ENCODE data around the gene ZNF385B.

DNA sequence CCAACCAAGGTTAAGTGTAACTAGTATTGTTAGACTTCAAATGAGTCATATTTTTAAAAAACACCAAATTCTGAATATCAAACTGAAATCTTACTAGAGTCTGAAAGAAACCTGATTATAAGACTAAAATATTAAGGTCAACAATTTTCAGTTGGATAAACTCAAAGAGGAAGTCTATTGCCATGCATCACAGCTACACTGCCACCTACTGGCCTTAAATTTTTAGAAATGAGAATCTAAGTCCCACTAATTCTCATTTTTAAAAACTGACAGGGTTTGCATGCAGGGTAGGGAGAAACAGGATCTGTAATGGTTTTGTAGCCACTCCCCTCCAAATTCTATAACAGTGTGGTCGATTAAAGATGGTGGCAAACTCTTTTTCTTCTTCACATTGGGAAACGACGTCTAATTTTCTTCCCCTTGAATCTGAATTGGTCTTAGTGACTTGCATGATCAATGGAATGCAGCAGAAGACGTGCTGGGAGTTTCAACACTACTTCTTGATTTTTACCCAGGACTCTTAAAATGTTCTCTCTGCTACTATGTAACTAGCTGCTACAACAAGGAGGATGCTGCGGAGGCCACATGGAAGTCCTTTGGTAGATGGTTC, 420.7 kb downstream of the ZNF385B start:
- TF ChIP-seq, protein P1, sequence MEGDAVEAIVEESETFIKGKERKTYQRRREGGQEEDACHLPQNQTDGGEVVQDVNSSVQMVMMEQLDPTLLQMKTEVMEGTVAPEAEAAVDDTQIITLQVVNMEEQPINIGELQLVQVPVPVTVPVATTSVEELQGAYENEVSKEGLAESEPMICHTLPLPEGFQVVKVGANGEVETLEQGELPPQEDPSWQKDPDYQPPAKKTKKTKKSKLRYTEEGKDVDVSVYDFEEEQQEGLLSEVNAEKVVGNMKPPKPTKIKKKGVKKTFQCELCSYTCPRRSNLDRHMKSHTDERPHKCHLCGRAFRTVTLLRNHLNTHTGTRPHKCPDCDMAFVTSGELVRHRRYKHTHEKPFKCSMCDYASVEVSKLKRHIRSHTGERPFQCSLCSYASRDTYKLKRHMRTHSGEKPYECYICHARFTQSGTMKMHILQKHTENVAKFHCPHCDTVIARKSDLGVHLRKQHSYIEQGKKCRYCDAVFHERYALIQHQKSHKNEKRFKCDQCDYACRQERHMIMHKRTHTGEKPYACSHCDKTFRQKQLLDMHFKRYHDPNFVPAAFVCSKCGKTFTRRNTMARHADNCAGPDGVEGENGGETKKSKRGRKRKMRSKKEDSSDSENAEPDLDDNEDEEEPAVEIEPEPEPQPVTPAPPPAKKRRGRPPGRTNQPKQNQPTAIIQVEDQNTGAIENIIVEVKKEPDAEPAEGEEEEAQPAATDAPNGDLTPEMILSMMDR (IDR thresholded peaks at IDR 0.05) = peak in 2 of 3 donors; percentile 23 to 36
- no peak for TF ChIP-seq POLR2A (IDR thresholded peaks at IDR 0.05)
